Measurements from ENCODE around the gene MDH1.
"Not testable (repeated sequence)": the region's sequence is repeated elsewhere in the genome, so short reads cannot be mapped to it uniquely, and the experiment has no call there.

Gene MDH1

DNA sequence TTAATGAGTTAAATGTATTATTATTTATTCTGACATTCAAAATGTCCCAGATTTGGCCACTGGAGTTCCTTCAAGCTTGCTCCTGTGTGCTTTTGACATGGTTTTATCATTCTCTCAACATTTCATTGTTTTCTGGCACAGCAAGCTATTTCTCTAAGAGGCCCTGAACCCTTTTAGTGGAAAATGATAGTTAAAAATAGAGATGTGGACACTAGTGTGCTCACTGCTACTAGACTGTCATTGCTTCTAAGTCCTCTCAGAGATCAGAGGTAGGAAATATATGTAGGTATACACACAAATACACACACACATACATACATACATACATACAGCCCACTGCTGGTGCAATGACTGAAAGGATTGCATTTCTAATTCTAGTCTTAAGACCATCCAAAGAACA, 26.0 kb upstream of the MDH1 start:
- TF ChIP-seq, protein P1, sequence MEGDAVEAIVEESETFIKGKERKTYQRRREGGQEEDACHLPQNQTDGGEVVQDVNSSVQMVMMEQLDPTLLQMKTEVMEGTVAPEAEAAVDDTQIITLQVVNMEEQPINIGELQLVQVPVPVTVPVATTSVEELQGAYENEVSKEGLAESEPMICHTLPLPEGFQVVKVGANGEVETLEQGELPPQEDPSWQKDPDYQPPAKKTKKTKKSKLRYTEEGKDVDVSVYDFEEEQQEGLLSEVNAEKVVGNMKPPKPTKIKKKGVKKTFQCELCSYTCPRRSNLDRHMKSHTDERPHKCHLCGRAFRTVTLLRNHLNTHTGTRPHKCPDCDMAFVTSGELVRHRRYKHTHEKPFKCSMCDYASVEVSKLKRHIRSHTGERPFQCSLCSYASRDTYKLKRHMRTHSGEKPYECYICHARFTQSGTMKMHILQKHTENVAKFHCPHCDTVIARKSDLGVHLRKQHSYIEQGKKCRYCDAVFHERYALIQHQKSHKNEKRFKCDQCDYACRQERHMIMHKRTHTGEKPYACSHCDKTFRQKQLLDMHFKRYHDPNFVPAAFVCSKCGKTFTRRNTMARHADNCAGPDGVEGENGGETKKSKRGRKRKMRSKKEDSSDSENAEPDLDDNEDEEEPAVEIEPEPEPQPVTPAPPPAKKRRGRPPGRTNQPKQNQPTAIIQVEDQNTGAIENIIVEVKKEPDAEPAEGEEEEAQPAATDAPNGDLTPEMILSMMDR (conservative IDR thresholded peaks at IDR 0.05), result no peak
- H3K27ac ChIP-seq, result no peak overlapping the region

DNA sequence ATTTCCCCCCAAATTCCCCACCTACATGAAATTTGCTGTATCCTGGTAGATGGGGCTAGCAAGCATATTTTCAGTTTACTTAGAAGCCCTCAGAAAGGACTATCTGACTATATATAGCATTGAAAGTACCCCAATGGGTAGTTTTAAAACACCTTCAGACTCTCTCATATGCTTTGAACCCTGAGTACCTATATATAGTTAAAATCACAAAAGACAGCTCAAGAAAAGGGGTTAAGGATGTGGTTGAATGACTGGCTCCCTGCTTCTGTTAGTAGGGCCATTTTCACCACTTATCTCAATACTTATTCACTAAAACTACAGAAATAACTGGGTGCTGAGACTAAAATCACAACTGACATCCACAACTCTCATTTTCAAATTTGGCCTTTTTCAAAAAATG, 19.0 kb upstream of the MDH1 start:
- H3K27ac ChIP-seq, result no peak overlapping the region
- TF ChIP-seq, protein P1 (conservative IDR thresholded peaks at IDR 0.05), result no peak

- TF ChIP-seq, protein P1 (conservative IDR thresholded peaks at IDR 0.05), result no peak
Observed at GRCh38 chr2:63571291-63571690, 17.5 kb upstream of the MDH1 start.

DNA sequence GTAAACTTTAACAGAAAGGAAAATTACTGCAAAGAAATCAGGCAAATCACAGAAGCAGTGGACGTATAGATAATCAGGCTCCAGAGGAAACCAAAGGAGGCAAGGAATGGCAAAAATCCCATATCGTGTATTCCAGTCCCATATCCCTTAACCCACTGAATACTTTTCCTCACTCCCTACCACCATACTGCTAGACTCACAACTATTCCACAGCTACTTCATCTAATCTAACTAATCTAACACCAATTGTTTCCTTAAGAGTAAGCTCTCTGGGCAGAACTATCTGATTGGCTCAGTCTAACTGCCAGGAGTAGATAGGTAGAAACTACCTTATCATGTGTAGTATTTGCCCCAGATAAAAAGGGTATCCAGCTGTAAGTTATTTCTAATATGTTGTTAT, 16.8 kb upstream of the MDH1 start:
- TF ChIP-seq, protein P1 (conservative IDR thresholded peaks at IDR 0.05), result no peak

More at GRCh38 chr2:63571291-63571690, 17.5 kb upstream of the MDH1 start:
- H3K27ac ChIP-seq, result no peak overlapping the region

DNA sequence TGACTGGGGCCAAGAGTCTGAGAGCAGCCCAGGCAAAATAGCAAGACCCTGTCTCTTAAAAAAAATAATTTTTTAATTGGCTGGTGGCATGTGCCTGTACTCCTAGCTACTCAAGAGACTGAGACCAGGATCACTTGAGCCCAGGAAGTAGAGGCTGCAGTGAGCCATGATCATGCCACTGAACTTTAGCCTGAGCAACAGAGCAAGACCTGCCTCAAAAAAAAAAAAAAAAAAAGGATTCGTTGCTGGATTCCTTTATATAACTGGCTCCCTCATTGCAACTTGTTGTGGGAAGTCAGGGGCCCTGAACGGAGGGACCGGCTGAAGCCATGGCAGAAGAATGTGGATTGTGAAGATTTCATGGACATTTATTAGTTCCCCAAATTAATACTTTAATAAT, 15.7 kb upstream of the MDH1 start:
- not testable (repeated sequence) for H3K27ac ChIP-seq

More for the DNA sequence above, 16.8 kb upstream of the MDH1 start:
- no peak overlapping the region for H3K27ac ChIP-seq

- H3K27ac ChIP-seq, result not testable (repeated sequence)
Observed at GRCh38 chr2:63573726-63574345, 14.9 kb upstream of the MDH1 start.

DNA sequence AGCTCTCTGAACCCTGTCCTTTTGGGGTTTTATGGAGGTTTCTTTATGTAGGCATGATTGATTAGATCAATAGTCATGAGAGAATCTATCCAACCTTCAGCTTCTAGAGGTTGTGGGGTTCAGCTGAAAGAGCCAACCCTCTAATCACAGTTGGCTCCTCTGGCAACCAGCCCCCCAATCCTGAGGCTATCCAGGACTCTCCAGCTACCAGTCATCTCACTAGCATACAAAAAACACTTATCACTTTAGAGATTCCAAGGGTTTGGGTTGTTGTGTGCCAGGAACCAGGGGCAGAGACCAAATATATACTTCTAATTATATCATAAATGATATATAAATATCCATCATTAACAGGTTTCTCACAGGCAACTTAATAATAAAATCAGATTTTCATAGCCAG, 12.2 kb upstream of the MDH1 start:
- H3K27ac ChIP-seq, result no peak overlapping the region
- TF ChIP-seq, protein P1 (conservative IDR thresholded peaks at IDR 0.05), result no peak

GRCh38 chr2:63578767-63579166, 10.0 kb upstream of the MDH1 start:
- H3K27ac ChIP-seq, result no peak overlapping the region
- TF ChIP-seq, protein P1 (conservative IDR thresholded peaks at IDR 0.05), result no peak
